Upper lobe of left lung (tissue), 6 donors: ENCODE measurements around the gene TMEM107. TPM values are rescaled to one million over a fixed set of nuclear protein-coding genes. Genes with fewer than 3 reads are reported as not detected.

Experiments
- ATAC-seq, 2 donors: fragments of 200-7000 bp; cut with Tn5 transposase; one replicate each; pipeline ENCODE4 v1.9.1; 2022; ENCODE audit warnings: mild to moderate bottlenecking in 2 of 2, moderate library complexity in 2 of 2; ENCODE audit not compliant: low FRiP score in 2 of 2
- DNase-seq, 2 donors: peaks; one replicate each; pipeline ENCODE4 v3.0.0-alpha.2; 2019 to 2020
- H3K27ac ChIP-seq, 4 donors: fragments of 200-600 bp; sonication (generic); one replicate each; pipeline ENCODE4 v1.5.1; 2016 to 2019
- H3K27me3 ChIP-seq, 4 donors: fragments of 200-600 bp; sonication (generic); one replicate each; pipeline ENCODE4 v1.5.1; 2017 to 2019
- H3K36me3 ChIP-seq, 4 donors: fragments of 200-600 bp; sonication (generic); one replicate each; pipeline ENCODE4 v1.5.1; 2016 to 2019
- H3K4me1 ChIP-seq, 4 donors: fragments of 200-600 bp; sonication (generic); one replicate each; pipeline ENCODE4 v1.5.1; 2018 to 2019
- H3K4me3 ChIP-seq, 4 donors: fragments of 200-600 bp; sonication (generic); one replicate each; pipeline ENCODE4 v1.5.1; 2017 to 2019; ENCODE audit warnings: mild to moderate bottlenecking in 2 of 4, moderate library complexity in 1 of 4
- H3K9me3 ChIP-seq, 4 donors: fragments of 200-600 bp; sonication (generic); one replicate each; pipeline ENCODE4 v1.5.1; 2018 to 2019
- EP300 ChIP-seq, 4 donors: sonication (generic); formaldehyde crosslinking; IDR thresholded peaks; one replicate each; pipeline ENCODE4 v1.5.1; 2017; ENCODE audit warnings: antibody characterized with exemption in 4 of 4, control low read depth in 2 of 4
- POLR2A ChIP-seq, 4 donors: fragments of 450-650 bp; IDR thresholded peaks; one replicate each; pipeline ENCODE4 v1.5.1; 2016 to 2017; ENCODE audit warnings: antibody characterized with exemption in 4 of 4, mild to moderate bottlenecking in 2 of 4
- POLR2AphosphoS5 ChIP-seq, 2 donors: sonication (generic); formaldehyde crosslinking; IDR thresholded peaks; one replicate each; pipeline ENCODE4 v1.5.1; 2017; ENCODE audit warnings: antibody characterized with exemption in 2 of 2
- WGBS, 2 donors: methylation state at CpG; one replicate each; pipeline ENCODE4 v1.1.5; 2017 to 2018; 5-methylcytosine and 5-hydroxymethylcytosine counted together
- total RNA-seq, 6 donors: library from RNA; depleted of rRNA in 4 of 6; stranded (reverse); fragments of >200 nt in 4 of 6; gene quantifications; one replicate each; pipeline versions ENCODE4 v1.1.0 to v1.2.1, GENCODE V29; 2016 to 2021
- TF ChIP-seq, protein P1 (sequence below), 6 experiments: fragments of 450-650 bp in 4 of 6; fragments of 200-600 bp in 2 of 6; sonication (generic) in 2 of 6; IDR thresholded peaks; one replicate each; pipeline ENCODE4 v1.5.1; 2016 to 2019; ENCODE audit warnings: antibody characterized with exemption in 6 of 6
- donor health status: DM: no; HTN: no; CAD: no; lungs with moderate emphysema.
- donor health status: DM: no; HTN: yes; CAD: no; lungs with severe emphysema.

TMEM107 gene
- total RNA-seq, 6 donors from 2014 or later, result 11.5 to 32.5 (median 17.3) TPM

DNA sequence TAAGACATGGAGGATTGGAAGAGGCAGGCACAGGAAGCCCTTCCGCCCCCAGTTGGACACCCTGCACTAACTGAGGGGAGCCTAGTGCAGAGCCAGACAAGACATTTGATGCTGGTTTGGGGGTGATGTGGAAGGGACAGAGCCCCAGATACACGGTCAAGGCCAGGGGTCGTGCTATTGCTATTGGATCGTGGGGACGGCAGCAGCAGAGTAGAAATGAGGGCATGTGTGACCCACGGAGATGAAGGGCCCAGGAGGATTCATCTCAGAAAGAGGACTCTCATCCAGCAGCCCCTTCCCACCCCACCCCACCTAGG, 11.4 kb downstream of the TMEM107 start:
- ATAC-seq, result no peak
- H3K4me1 ChIP-seq, result peaks cover 35 to 41% (median 38%) of the 10 kb centered on the region in 4 donors
- peaks cover 0 to 17% (median 5%) of the 10 kb centered on the region in 4 donors for H3K36me3 ChIP-seq
- no peaks in the 10 kb centered on the region for H3K27me3 ChIP-seq
- TF ChIP-seq EP300 (IDR thresholded peaks at IDR 0.05), result no peak
- TF ChIP-seq, protein P1, sequence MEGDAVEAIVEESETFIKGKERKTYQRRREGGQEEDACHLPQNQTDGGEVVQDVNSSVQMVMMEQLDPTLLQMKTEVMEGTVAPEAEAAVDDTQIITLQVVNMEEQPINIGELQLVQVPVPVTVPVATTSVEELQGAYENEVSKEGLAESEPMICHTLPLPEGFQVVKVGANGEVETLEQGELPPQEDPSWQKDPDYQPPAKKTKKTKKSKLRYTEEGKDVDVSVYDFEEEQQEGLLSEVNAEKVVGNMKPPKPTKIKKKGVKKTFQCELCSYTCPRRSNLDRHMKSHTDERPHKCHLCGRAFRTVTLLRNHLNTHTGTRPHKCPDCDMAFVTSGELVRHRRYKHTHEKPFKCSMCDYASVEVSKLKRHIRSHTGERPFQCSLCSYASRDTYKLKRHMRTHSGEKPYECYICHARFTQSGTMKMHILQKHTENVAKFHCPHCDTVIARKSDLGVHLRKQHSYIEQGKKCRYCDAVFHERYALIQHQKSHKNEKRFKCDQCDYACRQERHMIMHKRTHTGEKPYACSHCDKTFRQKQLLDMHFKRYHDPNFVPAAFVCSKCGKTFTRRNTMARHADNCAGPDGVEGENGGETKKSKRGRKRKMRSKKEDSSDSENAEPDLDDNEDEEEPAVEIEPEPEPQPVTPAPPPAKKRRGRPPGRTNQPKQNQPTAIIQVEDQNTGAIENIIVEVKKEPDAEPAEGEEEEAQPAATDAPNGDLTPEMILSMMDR (IDR thresholded peaks at IDR 0.05), result no peak
- TF ChIP-seq POLR2A (IDR thresholded peaks at IDR 0.05), result no peak
- no peak for TF ChIP-seq POLR2AphosphoS5 (IDR thresholded peaks at IDR 0.05)
- WGBS, 2 donors, result 74 to 75% methylated on average over 6 of the region's 6 CpGs
- no peak for DNase-seq
- peak overlapping the region; percentile 95 to 99 (median 97) for H3K27ac ChIP-seq
- no peaks in the 10 kb centered on the region for H3K9me3 ChIP-seq
- H3K4me3 ChIP-seq, result no peak overlapping the region

DNA sequence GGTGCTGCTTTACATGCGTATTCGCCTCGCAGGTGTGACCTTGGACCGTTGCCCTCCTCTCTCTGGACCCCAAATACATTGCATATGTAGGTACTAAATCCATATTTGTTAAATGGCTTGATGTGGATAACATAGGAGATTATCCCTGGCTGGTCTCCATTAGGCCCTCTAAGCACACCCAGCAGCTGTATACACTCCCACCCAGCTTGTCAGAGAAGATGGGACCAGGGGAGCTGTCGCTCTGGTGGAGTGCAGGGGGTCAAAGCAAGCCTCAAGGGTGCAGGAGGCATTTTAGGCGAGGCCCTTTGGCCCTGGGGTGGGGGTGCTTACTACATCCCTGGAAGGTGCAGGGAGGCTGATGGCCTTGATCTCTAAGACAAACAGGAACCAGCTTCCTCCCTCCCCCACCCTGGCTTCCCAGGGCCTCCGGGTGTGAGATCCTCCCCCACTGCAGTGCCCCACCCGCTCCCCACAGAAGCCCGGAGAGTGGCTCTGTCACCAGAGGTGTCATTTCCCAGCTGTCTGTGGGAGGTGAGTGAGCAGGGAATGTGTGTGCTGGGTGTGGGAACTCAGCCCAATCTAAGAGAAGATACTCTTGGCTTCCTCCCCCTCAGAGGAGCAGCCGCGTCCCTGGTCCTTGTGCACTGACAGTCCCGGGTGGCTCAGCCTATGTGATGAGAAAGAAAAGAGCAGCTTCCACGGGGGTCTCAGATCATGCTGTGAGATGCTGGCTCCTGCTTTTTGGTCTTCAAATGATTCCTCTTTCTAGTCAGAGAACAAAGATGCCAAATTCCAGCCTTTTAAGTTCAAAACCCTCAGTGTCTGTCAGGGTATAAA, 12.0 kb downstream of the TMEM107 start:
- Histone ChIP-seq H3K27me3 (no peaks in the 10 kb centered on the region), H3K4me1 (peaks cover 35 to 47% (median 40%) of the 10 kb centered on the region in 4 donors), H3K36me3 (peaks cover 4 to 23% (median 8%) of the 10 kb centered on the region in 4 donors), H3K9me3 (no peaks in the 10 kb centered on the region), H3K27ac (peak overlapping the region; percentile 95 to 99 (median 97)), H3K4me3 (peak overlapping the region in 2 of 4 donors; percentile 2 to 95)
- DNase-seq, result peak; percentile 17 to 86
- TF ChIP-seq EP300 (IDR thresholded peaks at IDR 0.05) (peak in 1 of 4 donors; percentile 52), POLR2AphosphoS5 (IDR thresholded peaks at IDR 0.05) (peak; percentile 70 to 81)
- TF ChIP-seq, protein P1 (IDR thresholded peaks at IDR 0.05), result no peak
- ATAC-seq, result peak; percentile 63 to 72
- WGBS, 2 donors, result 27 to 43% methylated on average over 6 to 13 of the region's 13 CpGs

DNA sequence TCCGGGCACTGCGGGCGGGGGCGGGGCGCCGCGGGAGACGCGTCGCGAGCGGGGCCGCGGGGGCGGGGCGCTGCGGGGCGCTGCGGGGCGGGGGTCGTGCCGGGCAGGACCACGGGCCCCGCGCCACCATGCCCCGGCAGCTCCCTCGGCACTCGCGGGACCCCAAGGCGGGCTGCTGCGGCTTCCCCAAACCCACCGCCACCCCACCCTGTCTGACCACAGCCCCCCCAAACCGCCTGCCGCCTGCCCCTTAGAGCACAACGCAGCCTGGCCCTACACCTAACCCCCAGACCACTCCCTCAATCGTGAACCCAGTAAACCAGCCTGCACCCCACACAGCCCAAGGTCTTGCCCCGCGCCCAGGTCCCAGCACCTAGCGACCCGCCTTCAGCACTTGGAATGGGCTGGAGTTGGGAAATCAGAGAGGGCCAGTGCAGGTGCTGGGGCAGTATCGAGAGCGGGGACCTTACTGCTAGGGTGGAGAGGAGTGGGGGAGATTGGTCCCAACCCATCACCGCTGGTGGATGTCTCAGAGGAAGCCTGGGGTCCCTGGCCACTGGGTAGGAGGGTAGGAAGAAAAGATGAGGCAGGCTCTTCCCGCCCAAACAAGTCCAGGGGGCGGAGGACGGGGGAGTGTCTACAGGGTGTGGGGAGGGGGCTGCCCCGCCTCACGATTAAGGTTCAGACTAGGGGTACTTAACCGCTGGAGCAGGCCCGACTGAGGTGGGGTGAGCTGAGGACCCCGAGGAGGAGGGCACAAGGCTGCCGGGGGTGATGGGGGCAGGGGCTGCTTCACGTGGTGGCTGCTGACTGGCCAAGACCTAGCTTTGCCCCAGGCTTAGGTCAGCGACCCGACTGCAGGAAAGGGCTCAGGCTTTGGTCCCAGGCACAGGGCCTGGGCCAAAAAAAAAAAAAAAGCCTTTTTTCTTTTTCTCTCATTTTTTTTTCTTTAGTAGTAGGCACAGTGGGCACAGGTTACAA, 12.9 kb downstream of the TMEM107 start:
- H3K27me3 ChIP-seq, result no peaks in the 10 kb centered on the region
- peaks cover 4 to 26% (median 8%) of the 10 kb centered on the region in 4 donors for H3K36me3 ChIP-seq
- TF ChIP-seq, protein P1 (IDR thresholded peaks at IDR 0.05), result no peak
- TF ChIP-seq EP300 (IDR thresholded peaks at IDR 0.05), result no peak
- no peak for TF ChIP-seq POLR2A (IDR thresholded peaks at IDR 0.05)
- TF ChIP-seq POLR2AphosphoS5 (IDR thresholded peaks at IDR 0.05), result no peak
- H3K4me3 ChIP-seq, result peak overlapping the region; percentile 25 to 95 (median 77)
- peak overlapping the region; percentile 95 to 99 (median 97) for H3K27ac ChIP-seq
- ATAC-seq (peak; percentile 1 to 38), DNase-seq (peak in 1 of 2 donors; percentile 50)
- no peaks in the 10 kb centered on the region for H3K9me3 ChIP-seq
- peaks cover 38 to 51% (median 46%) of the 10 kb centered on the region in 4 donors for H3K4me1 ChIP-seq
- 7 to 27% methylated on average over 12 to 43 of the region's 55 CpGs for WGBS, 2 donors

DNA sequence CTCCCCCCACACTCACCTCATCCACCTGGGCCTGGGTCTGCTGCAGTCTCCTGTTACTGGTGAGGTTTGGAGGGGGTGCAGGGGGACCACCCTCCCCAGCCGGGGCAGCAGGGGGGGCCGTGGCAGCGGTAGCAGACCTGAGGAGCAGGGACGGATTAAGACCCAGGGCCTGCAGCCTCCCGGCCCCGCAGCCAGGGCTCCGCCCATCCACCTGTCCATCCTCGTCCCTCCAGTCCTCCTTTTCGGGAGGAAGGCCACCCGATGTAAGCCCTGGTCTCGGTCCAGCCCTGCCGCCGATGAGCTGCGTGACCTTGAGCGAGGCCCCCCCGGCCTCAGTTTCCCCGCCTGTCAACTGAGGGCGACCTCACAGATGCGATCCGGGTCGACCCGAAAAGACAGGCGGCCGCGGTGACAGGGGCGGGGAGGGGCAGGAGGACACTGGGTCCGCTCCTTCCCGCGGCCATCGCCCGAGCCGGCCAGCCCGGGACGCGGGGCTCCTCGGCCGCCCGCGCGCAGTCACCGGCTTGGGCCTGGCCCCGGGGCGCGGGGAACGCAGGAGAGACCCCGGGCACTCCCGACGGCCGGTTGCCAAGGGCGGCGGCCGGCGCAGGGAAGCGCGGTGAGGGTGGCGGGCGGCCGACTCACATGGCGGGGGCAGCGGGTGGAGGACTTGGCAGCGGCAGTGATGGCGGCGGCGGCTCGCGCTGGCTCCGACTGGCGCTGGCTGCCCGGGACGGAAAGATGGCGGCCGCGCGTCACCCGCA, 13.8 kb downstream of the TMEM107 start, which contains the start of gene VAMP2:
TSS of gene VAMP2 (minus strand) at position 716 of the 764 bp plus-strand sequence. CDS start at position 647, 69 bp downstream.
- TF ChIP-seq POLR2AphosphoS5 (IDR thresholded peaks at IDR 0.05), result peak; percentile 91 to 94
- TF ChIP-seq EP300 (IDR thresholded peaks at IDR 0.05), result peak in 1 of 4 donors; percentile 32
- TF ChIP-seq, protein P1 (IDR thresholded peaks at IDR 0.05), result peak in 4 of 6 experiments; percentile 4 to 39 (median 26)
- TF ChIP-seq POLR2A (IDR thresholded peaks at IDR 0.05), result peak in 3 of 4 donors; percentile 57 to 95 (median 70)
- H3K27me3 ChIP-seq, result no peaks in the 10 kb centered on the region
- peak within 1 kb of the TSS; percentile 63 to 95 (median 92) for H3K4me3 ChIP-seq
- peak; percentile 9 to 86 for ATAC-seq
- peaks cover 4 to 31% (median 8%) of the 10 kb centered on the region in 4 donors for H3K36me3 ChIP-seq
- WGBS, 2 donors, result 0% methylated on average over 10 to 75 of the region's 75 CpGs
- DNase-seq, result peak; percentile 79 to 98
- peak within 1 kb of the TSS; percentile 95 to 99 (median 97) for H3K27ac ChIP-seq
- peaks cover 38 to 60% (median 48%) of the 10 kb centered on the region in 4 donors for H3K4me1 ChIP-seq
- H3K9me3 ChIP-seq, result no peaks in the 10 kb centered on the region
